PC-3 (cell line): Measurements from ENCODE around the gene INPP5D. TPM values are rescaled to one million over a fixed set of nuclear protein-coding genes. Genes with fewer than 3 reads are reported as not detected.
A peak's percentile ranks its signal among the peaks of the same experiment; 100 is the strongest.

Experiments
- ATAC-seq: fragments of 200-7000 bp; cut with Tn5 transposase; 2 replicates; pipeline ENCODE4 v1.9.1; 2020; ENCODE audit warnings: mild to moderate bottlenecking, moderate library complexity
- BruUV-seq: library from RNA; stranded (reverse); fragments of 400-500 nt; replicated peaks from 2 replicates; lab custom pipeline; 2021; lab: Mats Ljungman, UMichigan
- CTCF ChIA-PET: fragments of 300-600 bp; sonication (Branson Sonifier 250); formaldehyde crosslinking; loops from one replicate; lab custom pipeline; 2022; ENCODE audit warnings: antibody characterized with exemption; lab: Charles Lee
- POLR2A ChIA-PET: fragments of 300-600 bp; sonication (Branson Sonifier 250); formaldehyde crosslinking; loops from one replicate; lab custom pipeline; 2022; ENCODE audit warnings: antibody characterized with exemption; ENCODE audit not compliant: unreplicated experiment; lab: Charles Lee
- DNase-seq: peaks from one replicate; pipeline ENCODE4 v3.0.0-alpha.2; 2015
- H2AFZ ChIP-seq: fragments of 300-600 bp; sonication (generic); 2 replicates; pipeline ENCODE4 v1.6.0; 2016; ENCODE audit warnings: antibody characterized with exemption, low read length
- H3F3A ChIP-seq: fragments of 300-600 bp; sonication (generic); one replicate; pipeline ENCODE4 v1.6.0; 2017; ENCODE audit warnings: antibody characterized with exemption, low read length, control low read depth, mild to moderate bottlenecking; ENCODE audit not compliant: unreplicated experiment
- H3K27ac ChIP-seq: fragments of 300-600 bp; sonication (generic); 2 replicates; pipeline ENCODE4 v1.5.1; 2016; ENCODE audit warnings: mild to moderate bottlenecking, low read length
- H3K27me3 ChIP-seq: fragments of 300-600 bp; sonication (generic); 2 replicates; pipeline ENCODE4 v1.6.1; 2016; ENCODE audit warnings: low read length, mixed read lengths
- H3K36me3 ChIP-seq: fragments of 300-600 bp; sonication (generic); 2 replicates; pipeline ENCODE4 v1.6.1; 2016; ENCODE audit warnings: low read depth, mixed run types, low read length, mixed read lengths
- H3K4me1 ChIP-seq: fragments of 300-600 bp; sonication (generic); 2 replicates; pipeline ENCODE4 v1.5.1; 2016; ENCODE audit warnings: low read length; ENCODE audit not compliant: insufficient read depth
- H3K4me2 ChIP-seq: fragments of 300-600 bp; sonication (generic); 2 replicates; pipeline ENCODE4 v1.6.0; 2016; ENCODE audit warnings: low read length
- H3K4me3 ChIP-seq: fragments of 300-600 bp; sonication (generic); 2 replicates; pipeline ENCODE4 v1.5.1; 2016; ENCODE audit warnings: mild to moderate bottlenecking, low read length, mixed read lengths
- H3K79me2 ChIP-seq: fragments of 300-600 bp; sonication (generic); 2 replicates; pipeline ENCODE4 v1.6.1; 2017; ENCODE audit warnings: low read length, mixed read lengths
- H3K9ac ChIP-seq: fragments of 300-600 bp; sonication (generic); 2 replicates; pipeline ENCODE4 v1.6.0; 2016; ENCODE audit warnings: mild to moderate bottlenecking, low read length
- H3K9me2 ChIP-seq: fragments of 300-600 bp; sonication (generic); replicated peaks from 2 replicates; pipeline ENCODE4 v1.6.1; 2016; ENCODE audit warnings: mixed run types, low read length, mixed read lengths
- H3K9me3 ChIP-seq: fragments of 300-600 bp; sonication (generic); 2 replicates; pipeline ENCODE4 v1.6.1; 2016; ENCODE audit warnings: low read length, mixed read lengths
- H4K20me1 ChIP-seq: fragments of 300-600 bp; sonication (generic); 2 replicates; pipeline ENCODE4 v1.6.1; 2016; ENCODE audit warnings: low read length, mixed read lengths
- CTCF ChIP-seq: fragments of 300-600 bp; sonication (generic); conservative IDR thresholded peaks from 2 replicates; pipeline ENCODE4 v1.5.1; 2017; ENCODE audit warnings: antibody characterized with exemption, low read depth, mild to moderate bottlenecking, low read length
- EZH2 ChIP-seq: fragments of 300-600 bp; sonication (generic); IDR thresholded peaks from one replicate; pipeline ENCODE4 v1.6.1; 2017; ENCODE audit warnings: antibody characterized with exemption, mild to moderate bottlenecking, low read length; ENCODE audit not compliant: unreplicated experiment
- EZH2phosphoT487 ChIP-seq: fragments of 300-600 bp; sonication (generic); IDR thresholded peaks from 2 replicates; pipeline ENCODE4 v1.6.1; 2018; ENCODE audit warnings: mild to moderate bottlenecking, antibody characterized with exemption, low read length, borderline replicate concordance
- intact Hi-C: fragments of 100-400 bp; cut with micrococcal nuclease; formaldehyde crosslinking; loops from 2 replicates; pipeline ENCODE4 v1.9.0; 2023
- total RNA-seq: library from RNA; depleted of rRNA; stranded (reverse); fragments of >200 nt; gene quantifications from 2 replicates; pipeline ENCODE4 v1.2.3, GENCODE V29; 2014

Gene INPP5D
- total RNA-seq, 1 experiment from 2014 or later, result 0.26 TPM

- no peaks in the 10 kb centered on the region for H3K36me3 ChIP-seq
- H3K4me2 ChIP-seq, result no peak overlapping the region
- H3F3A ChIP-seq, result peaks cover 4% of the 10 kb centered on the region
- DNase-seq (no peak), ATAC-seq (no peak)
- H3K27me3 ChIP-seq, result no peaks in the 10 kb centered on the region
- no peaks in the 10 kb centered on the region for H3K9me2 ChIP-seq
- no peaks in the 10 kb centered on the region for H4K20me1 ChIP-seq
- peaks cover 47% of the 10 kb centered on the region for H3K4me1 ChIP-seq
- POLR2A ChIA-PET, result no interaction called here
- no peaks in the 10 kb centered on the region for H3K79me2 ChIP-seq
- H3K9ac ChIP-seq, result no peak overlapping the region
- BruUV-seq, result no TSS peak
- H3K4me3 ChIP-seq, result no peak overlapping the region
- H3K9me3 ChIP-seq, result no peaks in the 10 kb centered on the region
- CTCF ChIA-PET, result no interaction called here
- TF ChIP-seq EZH2 (no peak), EZH2phosphoT487 (no peak), CTCF (no peak)
- intact Hi-C loops, result loop anchor here (2.0 kb wide), 2 partner anchors 59 to 67 kb away; no protein-coding TSS in a partner anchor
- H3K27ac ChIP-seq, result no peak overlapping the region
- no peak overlapping the region for H2AFZ ChIP-seq
These were observed 12.5 kb upstream of the INPP5D start for GRCh38 chr2:233047667-233048066.

- Histone ChIP-seq H3K4me1 (peaks cover 56% of the 10 kb centered on the region), H3K79me2 (no peaks in the 10 kb centered on the region), H3F3A (peaks cover 4% of the 10 kb centered on the region), H3K9me3 (no peaks in the 10 kb centered on the region), H3K4me2 (peak overlapping the region; percentile 63), H4K20me1 (no peaks in the 10 kb centered on the region), H3K9me2 (no peaks in the 10 kb centered on the region), H2AFZ (peak overlapping the region; percentile 47; the same call in 1 of the 2 replicates), H3K4me3 (no peak overlapping the region), H3K36me3 (no peaks in the 10 kb centered on the region), H3K27ac (peak overlapping the region; percentile 91), H3K27me3 (no peaks in the 10 kb centered on the region), H3K9ac (peak overlapping the region; percentile 41)
- ChIA-PET POLR2A (interaction anchor here (0.6 to 0.8 kb wide), 2 partner anchors 15 to 280 kb away, joined by 3 to 4 read pairs; no protein-coding TSS in a partner anchor), CTCF (interaction anchor here (0.6 to 1.4 kb wide), 3 partner anchors 19 to 203 kb away, joined by 4 to 10 read pairs (median 5); partner anchors contain the start of gene ATG16L1)
- intact Hi-C loops, result loop anchor here (1.0 to 2.0 kb wide), 5 partner anchors 15 to 203 kb away; partner anchors contain the start of gene ATG16L1
- no peak for DNase-seq
- BruUV-seq, result no TSS peak
- no peak for TF ChIP-seq CTCF
- TF ChIP-seq EZH2phosphoT487, result no peak
- TF ChIP-seq EZH2, result no peak
- no peak for ATAC-seq
These were observed 11.5 kb upstream of the INPP5D start for GRCh38 chr2:233048569-233049193.
